Stimulated activated CD4-positive, alpha-beta T cell treated with anti-CD3 and anti-CD28 coated beads, TNF-alpha, amount 100 ng/mL, for 4 hours (primary cell): Measurements from ENCODE around the gene BMP6.
A peak's percentile ranks its signal among the peaks of the same experiment; 100 is the strongest.

Source experiments
- DNase-seq, 3 experiments: peaks; one replicate each; pipeline ENCODE4 v3.0.0-alpha.2; 2020; ENCODE audit warnings: low read depth in 3 of 3

The BMP6 gene

GRCh38 chr6:7725849-7726415, at the start of gene BMP6:
Gene BMP6 (plus strand): TSS chr6:7726099. CDS start chr6:7726956, 857 bp downstream.
- peak in 2 of 3 experiments; percentile 8 to 33 for DNase-seq

DNA sequence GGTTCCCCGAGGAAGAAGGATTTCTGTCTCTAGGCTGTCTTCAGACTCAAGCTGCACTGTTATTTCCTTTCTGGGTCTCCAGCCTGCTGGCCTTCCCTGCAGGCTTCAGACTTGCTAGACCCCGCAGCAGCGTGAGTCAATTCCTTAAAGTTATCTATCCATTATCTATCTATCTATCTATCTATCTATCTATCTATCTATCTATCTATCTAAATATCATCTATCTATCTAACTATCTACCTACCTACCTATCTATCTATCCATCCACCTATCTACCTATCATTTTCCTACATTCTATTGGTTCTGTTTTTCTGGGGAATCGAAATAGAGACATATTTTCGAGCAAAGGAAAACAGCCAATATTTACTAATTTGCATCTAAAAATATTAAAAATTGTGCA, 48.7 kb upstream of the BMP6 start:
- DNase-seq: no peak

GRCh38 chr6:7680393-7681075, 45.4 kb upstream of the BMP6 start:
- no peak for DNase-seq

DNA sequence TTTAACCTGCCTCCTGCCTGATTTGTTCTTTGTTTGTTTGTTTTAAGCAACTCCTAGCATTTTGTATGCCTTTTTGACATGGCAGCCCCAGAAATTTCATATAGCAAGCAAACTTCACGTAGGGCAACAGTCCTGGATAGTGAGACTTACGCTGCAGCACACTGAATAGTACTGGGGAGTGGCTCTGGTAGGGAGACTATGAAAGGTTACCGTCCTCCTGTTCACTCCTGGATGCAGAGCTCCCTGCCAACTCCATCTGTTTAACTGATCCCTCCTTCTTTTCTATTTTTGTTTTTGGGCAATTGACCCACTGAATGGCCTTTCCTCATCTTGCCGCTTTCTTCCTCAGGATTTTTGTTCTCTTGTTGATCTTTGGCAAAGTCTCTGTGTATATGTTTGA, 44.5 kb upstream of the BMP6 start:
- DNase-seq: no peak

DNA sequence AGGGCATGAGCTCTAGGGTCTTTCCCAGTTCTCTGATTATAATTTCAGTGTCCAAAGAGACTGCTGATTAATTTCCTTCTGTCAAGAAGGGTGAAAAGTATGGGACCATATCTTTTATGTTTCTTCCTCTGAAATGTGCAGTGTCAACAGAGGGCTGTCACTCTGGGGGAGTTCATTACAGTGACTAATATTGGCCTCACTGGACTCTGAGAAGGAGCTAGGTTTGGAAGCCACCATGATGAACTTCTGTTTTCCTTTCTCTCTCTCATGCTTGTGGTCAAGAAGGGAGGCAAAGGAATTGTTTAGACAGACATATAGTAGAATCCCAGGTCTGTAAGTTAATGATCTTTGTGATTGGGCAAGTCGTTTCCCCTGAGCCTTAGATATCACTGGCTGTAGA, 41.8 kb upstream of the BMP6 start:
- no peak for DNase-seq

DNA sequence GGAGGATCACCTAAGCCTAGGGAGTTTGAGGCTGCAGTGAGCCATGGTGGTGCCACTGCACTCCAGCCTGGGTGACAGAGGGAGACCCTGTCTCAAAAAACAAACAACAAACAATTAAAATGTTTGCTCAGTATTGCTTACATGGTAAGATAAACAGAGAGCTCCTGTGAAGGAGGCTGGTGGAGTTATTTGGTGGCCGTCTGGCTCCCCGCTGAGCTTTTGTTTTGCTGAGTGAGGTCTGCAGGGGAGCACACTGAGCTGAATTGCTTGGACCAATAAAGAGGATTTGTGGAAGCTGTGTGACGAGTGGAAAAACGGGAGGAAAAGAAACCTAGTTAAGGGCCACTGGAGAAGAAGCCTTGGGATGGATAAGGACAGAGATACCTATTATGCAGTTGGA, 41.1 kb upstream of the BMP6 start:
- no peak for DNase-seq

GRCh38 chr6:7685276-7685675, 40.6 kb upstream of the BMP6 start:
- no peak for DNase-seq

DNA sequence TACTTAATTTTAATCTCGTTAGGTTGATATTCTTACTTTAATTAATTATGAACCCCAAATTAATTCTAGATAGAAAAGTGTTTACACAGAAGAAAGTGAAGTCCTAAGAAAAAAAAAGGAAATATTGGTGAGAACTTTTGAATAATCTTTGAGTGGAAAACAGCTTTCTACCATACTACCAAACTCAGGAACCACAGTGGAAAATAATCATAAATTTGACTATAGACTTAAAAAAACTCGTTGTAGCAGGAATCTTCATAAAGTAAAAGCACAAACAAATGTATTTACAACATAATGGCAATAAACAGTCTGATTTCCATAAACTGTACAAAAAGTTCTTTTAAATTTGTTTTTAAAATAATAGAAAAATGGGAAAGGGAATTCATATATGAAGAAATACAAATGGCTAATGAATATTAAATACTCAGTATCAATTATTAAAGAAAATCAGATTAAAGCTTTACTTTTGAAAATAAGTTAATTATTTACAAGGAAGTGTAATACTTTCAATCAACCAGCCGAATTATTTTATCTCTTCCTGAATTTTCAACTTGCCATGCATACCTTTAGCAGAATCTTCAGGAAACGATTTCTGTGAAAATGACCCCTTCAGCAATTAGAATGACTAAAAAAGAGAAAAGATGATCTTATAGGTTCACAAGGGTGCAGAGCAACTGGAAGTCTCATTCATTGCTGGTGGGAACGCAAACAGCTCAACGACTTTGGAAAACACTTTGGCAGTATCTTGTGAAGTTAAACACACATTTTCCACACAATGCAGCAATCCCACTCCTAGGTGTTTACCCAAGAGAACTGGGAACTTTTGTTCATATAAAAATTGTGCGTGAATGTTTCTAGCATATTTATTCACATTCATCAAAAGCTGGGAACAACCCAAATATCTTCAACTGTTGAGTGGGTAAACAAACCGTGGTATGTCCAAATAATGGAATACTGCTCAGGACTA, 38.5 kb upstream of the BMP6 start:
- no peak for DNase-seq

DNA sequence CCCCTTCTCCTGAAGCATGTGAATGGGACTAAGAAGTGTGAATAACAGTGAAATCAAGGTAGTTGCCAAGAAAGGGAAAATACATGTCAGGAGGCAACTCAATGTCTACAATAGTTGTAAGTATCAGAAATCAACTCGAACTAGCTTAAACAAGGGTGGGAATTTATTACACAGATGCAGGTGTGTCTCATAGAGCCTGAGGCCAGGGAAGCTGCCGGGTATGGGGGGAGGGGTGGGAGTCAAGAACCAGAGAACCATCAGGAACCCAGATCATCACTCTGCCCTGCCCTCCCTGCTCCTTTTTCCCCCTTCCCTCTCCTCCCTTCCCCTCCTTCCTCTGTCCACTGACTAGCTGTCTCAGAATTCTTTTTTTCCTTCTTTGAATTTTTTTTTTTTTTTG, 34.9 kb upstream of the BMP6 start:
- no peak for DNase-seq

- DNase-seq: no peak
Observed at GRCh38 chr6:7691675-7692452, 34.0 kb upstream of the BMP6 start.

DNA sequence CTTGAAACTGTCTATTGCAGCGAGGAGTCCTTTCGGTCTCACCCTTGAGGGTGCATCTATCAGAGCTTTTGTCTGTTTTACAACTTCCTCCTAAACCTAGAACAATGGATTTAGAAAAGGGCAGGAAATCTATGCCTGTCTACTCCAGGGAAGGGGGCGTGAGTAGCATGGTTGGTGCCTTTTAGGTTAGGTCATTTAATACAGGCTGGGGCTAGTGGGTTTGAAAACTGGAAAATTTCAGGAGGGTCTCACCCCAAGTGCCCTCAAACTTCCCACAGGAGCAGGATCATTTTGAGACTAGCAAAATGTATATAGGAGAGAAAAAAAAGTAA, 33.5 kb upstream of the BMP6 start:
- DNase-seq: no peak

DNA sequence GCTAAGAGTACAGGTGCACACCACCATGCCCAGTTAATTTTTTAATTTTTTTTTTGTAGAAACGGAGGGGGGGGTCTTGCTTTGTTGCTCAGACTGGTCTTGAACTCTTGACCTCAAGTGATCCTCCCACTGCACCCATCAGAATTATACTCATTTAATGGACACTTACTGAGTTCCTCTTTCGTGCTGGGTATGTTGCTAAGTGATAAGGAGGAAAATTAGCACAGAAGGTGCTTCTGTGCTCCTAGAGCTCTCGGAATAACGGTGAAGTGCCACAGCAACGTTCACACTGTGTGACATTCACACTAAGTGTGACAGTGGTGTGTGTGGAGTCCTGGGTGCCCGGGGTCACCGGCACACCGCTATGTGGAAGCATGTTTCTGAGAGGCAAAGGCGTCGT, 32.1 kb upstream of the BMP6 start:
- DNase-seq: no peak

GRCh38 chr6:7696061-7696460, 29.8 kb upstream of the BMP6 start:
- DNase-seq: no peak

GRCh38 chr6:7697432-7697819, 28.5 kb upstream of the BMP6 start:
- DNase-seq: no peak

DNA sequence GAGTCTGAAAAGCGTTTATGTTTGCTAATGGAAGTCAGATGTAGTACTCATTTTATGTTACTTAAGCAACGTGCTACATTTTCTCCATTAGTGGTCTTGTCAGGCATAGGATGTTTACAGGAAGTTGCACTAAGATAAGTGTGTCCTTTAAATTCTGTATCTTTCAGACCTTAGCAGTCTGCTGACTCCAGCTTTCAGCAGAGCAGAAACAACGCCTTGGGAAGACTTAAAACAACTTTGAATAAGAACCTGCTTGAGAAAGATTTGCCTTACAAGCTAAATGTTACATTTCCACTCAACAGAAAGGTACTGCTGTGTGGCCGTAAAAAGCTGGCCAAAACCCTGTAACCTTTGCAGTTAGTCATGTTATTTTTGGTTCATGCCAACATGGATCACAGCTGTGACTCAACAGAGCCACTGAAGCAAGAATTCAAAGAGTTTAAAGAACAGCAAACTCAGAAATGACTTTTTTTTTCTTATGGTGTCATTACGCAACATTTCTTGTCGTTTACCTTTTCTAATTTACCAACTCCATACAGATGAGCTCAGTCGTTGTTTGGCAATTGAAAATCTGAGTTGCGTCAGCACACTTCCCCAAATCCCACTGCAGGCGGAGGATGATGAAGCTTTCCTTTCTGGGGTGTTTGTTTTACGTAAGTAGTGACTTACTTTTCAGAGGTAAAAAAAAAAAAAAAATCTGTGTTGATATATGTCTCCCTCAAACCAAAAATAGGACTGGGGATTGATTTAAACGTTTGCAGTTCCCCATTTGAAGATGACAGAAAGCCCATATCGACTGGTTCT, 27.9 kb upstream of the BMP6 start:
- no peak for DNase-seq

DNA sequence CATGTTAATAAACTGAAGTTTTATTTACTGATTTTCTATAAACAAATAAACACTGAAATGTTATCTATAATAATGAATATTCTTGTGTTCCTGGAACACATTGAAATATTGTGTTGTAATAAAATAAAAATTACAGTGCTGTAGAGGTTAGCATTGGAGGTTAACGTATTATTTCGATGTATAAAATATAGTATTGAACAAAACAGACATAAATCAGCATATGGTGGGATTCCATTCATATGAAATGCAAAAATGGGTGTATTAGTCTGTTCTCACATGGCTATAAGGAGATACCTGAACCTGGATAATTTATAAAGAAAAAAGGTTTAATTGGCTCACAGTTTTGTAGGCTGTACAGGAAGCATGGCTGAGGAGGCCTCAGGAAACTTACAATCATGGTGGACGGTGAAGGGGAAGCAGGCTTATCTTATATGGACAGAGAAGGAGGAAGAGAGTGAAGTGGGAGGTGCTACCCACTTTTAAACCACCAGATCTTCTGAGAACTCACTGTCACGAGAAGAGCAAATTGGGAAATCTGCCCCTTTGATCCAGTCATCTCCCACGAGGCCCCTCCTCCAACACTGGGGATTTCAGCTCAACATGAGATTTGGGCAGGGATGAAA, 24.6 kb upstream of the BMP6 start:
- DNase-seq: no peak

DNA sequence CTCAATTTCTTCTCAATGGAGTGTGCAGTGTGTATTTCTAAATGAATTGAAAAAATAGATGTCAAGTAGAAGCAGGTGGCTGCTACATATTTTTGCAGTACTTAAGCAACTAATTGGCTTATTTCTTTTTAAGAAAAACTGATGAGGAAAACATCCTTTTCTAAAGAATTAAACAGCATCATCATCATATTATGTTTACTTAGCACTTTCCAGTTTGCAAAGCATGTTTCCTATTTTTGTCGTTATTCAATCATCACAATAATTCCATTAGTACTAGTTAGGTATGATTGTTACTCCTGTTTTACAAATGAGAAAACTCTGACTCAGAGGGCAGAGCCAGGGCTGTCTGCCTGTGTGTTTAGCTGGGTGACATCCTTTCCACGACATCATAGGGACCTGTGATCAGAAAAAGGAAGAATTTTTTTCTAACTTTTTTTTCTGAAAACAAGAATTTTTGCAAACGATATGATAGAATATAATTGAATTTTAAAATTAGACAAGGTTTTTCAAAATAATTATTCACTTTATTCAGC, 22.7 kb upstream of the BMP6 start:
- no peak for DNase-seq

- no peak for DNase-seq
Observed at GRCh38 chr6:7705483-7705882, 20.4 kb upstream of the BMP6 start.

GRCh38 chr6:7706269-7706668, 19.6 kb upstream of the BMP6 start:
- no peak for DNase-seq

DNA sequence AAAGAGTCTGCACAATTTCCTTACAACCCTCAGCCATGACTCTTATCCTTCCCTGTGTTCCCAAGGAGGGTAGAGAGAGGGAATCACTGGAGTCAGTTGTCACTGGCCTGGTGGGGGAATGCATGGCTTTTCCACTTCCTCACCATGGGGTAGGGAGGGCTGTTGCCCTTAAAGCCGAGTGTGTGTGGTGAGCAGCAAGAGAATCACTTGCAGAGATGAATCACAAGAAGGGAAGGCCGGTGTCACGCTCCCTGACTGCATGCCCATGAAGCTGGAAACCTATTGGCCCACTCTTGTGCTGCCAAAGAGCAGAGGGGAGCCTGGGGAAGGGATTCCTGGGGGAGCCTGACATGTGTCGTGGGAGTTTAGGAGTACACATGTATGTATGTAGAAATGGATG, 18.1 kb upstream of the BMP6 start:
- no peak for DNase-seq
